CD8-positive, alpha-beta memory T cell (primary cell): Measurements from ENCODE around the gene NSUN2. TPM values are rescaled to one million over a fixed set of nuclear protein-coding genes. Genes with fewer than 3 reads are reported as not detected.

ENCODE experiments used
- CTCF ChIA-PET: fragments of 350-600 bp; sonication (Branson Sonifier 250); formaldehyde crosslinking; loops from one replicate; lab custom pipeline; 2021; ENCODE audit warnings: antibody characterized with exemption; lab: Charles Lee
- POLR2A ChIA-PET: fragments of 350-600 bp; sonication (Branson Sonifier 250); formaldehyde crosslinking; loops from one replicate; lab custom pipeline; 2021; ENCODE audit warnings: antibody characterized with exemption; lab: Charles Lee
- DNase-seq, 5 donors: peaks; one replicate each; pipeline versions ENCODE4 v3.0.0 to v3.0.0-alpha.2; 2020 to 2022; ENCODE audit warnings: mixed read lengths in 1 of 5
- H3K27ac ChIP-seq: one replicate; pipeline ENCODE4 v1.7.0; 2013; ENCODE audit warnings: low read depth, mild to moderate bottlenecking, low read length, moderate library complexity
- H3K27me3 ChIP-seq: 2 replicates; pipeline ENCODE4 v1.7.0; 2013; ENCODE audit warnings: low read length, mild to moderate bottlenecking; ENCODE audit not compliant: insufficient read depth, poor library complexity, severe bottlenecking
- H3K36me3 ChIP-seq: 2 replicates; pipeline ENCODE4 v1.7.0; 2013; ENCODE audit warnings: mild to moderate bottlenecking, low read length, moderate library complexity; ENCODE audit not compliant: insufficient read depth
- H3K4me1 ChIP-seq: 2 replicates; pipeline ENCODE4 v1.7.0; 2013; ENCODE audit warnings: mild to moderate bottlenecking, low read length, moderate library complexity; ENCODE audit not compliant: insufficient read depth
- H3K4me3 ChIP-seq: 2 replicates; pipeline ENCODE4 v1.7.0; 2013; ENCODE audit warnings: mild to moderate bottlenecking, low read length
- H3K9me3 ChIP-seq: 2 replicates; pipeline ENCODE4 v1.7.0; 2013; ENCODE audit warnings: mild to moderate bottlenecking, low read length
- H3K27ac Mint-ChIP-seq, 8 donors: one replicate each; pipeline ENCODE4 v1.8.0; 2020 to 2021; ENCODE audit warnings: mixed read lengths in 8 of 8, mild to moderate bottlenecking in 6 of 8, inconsistent platforms in 3 of 8, moderate library complexity in 3 of 8
- H3K27me3 Mint-ChIP-seq, 2 donors: one replicate each; pipeline ENCODE4 v1.8.0; 2020 to 2021; ENCODE audit warnings: mixed read lengths in 2 of 2, mild to moderate bottlenecking in 1 of 2, moderate library complexity in 1 of 2
- H3K36me3 Mint-ChIP-seq, 3 donors: one replicate each; pipeline ENCODE4 v1.8.0; 2020 to 2021; ENCODE audit warnings: mixed read lengths in 3 of 3, inconsistent platforms in 1 of 3, mild to moderate bottlenecking in 1 of 3
- H3K4me1 Mint-ChIP-seq, 3 donors: one replicate each; pipeline ENCODE4 v1.8.0; 2020 to 2021; ENCODE audit warnings: mixed read lengths in 3 of 3, inconsistent platforms in 1 of 3, mild to moderate bottlenecking in 1 of 3
- H3K4me3 Mint-ChIP-seq, 7 donors: one replicate each; pipeline ENCODE4 v1.8.0; 2020 to 2021; ENCODE audit warnings: mixed read lengths in 7 of 7, mild to moderate bottlenecking in 6 of 7, moderate library complexity in 4 of 7, inconsistent platforms in 2 of 7
- H3K9me3 Mint-ChIP-seq, 5 donors: one replicate each; pipeline ENCODE4 v1.8.0; 2020 to 2022; ENCODE audit warnings: mixed read lengths in 5 of 5, mild to moderate bottlenecking in 3 of 5, moderate library complexity in 2 of 5, inconsistent platforms in 1 of 5
- polyA plus RNA-seq: library from polyadenylated mRNA; unstranded; fragments of 300-500 nt; fragmentation: Illumina TruSeq; gene quantifications from one replicate; pipeline ENCODE4 v1.2.3, GENCODE V29; 2021
- total RNA-seq, 2 experiments: library from RNA; stranded (reverse); gene quantifications; one replicate each; pipeline ENCODE4 v1.2.3, GENCODE V29; 2021

The NSUN2 gene
- total and polyA plus RNA-seq, 3 experiments from 2014 or later: 40.5 to 124 (median 120) TPM

DNA sequence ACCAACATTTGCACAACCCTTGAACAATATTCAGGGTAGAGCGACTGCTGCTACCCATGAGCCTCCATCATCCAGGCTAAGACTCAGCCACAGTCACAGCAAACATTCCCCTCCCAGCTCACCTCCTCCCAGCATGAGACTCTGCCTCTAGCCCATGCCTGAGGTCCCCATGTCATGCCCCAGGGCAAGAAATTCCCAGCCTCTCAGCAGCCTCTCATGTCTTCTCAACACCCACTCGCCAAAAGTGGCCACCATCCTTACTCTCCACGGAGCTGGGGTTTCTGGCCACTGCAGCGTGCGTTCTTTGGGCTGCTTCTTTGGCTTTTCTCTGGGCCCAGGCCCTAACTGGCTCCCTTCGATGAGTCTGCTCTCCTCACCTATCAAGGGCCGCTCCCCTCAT is 82.2 kb downstream of the NSUN2 start:
- no peak overlapping the region for H3K4me3 Mint-ChIP-seq
- H3K27me3 Mint-ChIP-seq: peaks cover 4 to 37% of the 10 kb centered on the region in 2 donors
- H3K36me3 ChIP-seq: no peaks in the 10 kb centered on the region
- no peaks in the 10 kb centered on the region for H3K4me1 Mint-ChIP-seq
- ChIA-PET POLR2A (no interaction called here), CTCF (interaction anchor here (1.6 kb wide), 1 partner anchor 14 kb away, joined by 4 read pairs; no protein-coding TSS in a partner anchor)
- no peaks in the 10 kb centered on the region for H3K27me3 ChIP-seq
- no peaks in the 10 kb centered on the region for H3K9me3 ChIP-seq
- DNase-seq: no peak
- H3K27ac Mint-ChIP-seq: no peak overlapping the region
- no peak overlapping the region for H3K4me3 ChIP-seq
- no peaks in the 10 kb centered on the region for H3K4me1 ChIP-seq
- no peak overlapping the region for H3K27ac ChIP-seq
- H3K9me3 Mint-ChIP-seq: no peaks in the 10 kb centered on the region
- H3K36me3 Mint-ChIP-seq: no peaks in the 10 kb centered on the region

Other genes starting within 250 kb of the NSUN2 start
- gene UBE2QL1, start 184.2 kb downstream of the NSUN2 start, total RNA-seq: not detected
- gene UBE2QL1, start 184.2 kb downstream of the NSUN2 start, polyA plus RNA-seq: not detected
- 10 to 100 TPM; 16.2 to 17.1 TPM for gene SRD5A1, start 396 bp upstream of the NSUN2 start, total RNA-seq
- gene SRD5A1, start 396 bp upstream of the NSUN2 start, polyA plus RNA-seq: 7.2 TPM
- 10 to 100 TPM; 25.6 to 28.4 TPM for gene TENT4A, start 80.4 kb upstream of the NSUN2 start, total RNA-seq
- 1.1 TPM for gene TENT4A, start 80.4 kb upstream of the NSUN2 start, polyA plus RNA-seq